Glomerular visceral epithelial cell (primary cell): ENCODE results near the gene ENAM.
A peak's percentile ranks its signal among the peaks of the same experiment; 100 is the strongest.

Experiments
- DNase-seq: peaks from one replicate; pipeline ENCODE4 v3.0.0-alpha.2; 2016; ENCODE audit errors: extremely low spot score

The ENAM gene, protein sequence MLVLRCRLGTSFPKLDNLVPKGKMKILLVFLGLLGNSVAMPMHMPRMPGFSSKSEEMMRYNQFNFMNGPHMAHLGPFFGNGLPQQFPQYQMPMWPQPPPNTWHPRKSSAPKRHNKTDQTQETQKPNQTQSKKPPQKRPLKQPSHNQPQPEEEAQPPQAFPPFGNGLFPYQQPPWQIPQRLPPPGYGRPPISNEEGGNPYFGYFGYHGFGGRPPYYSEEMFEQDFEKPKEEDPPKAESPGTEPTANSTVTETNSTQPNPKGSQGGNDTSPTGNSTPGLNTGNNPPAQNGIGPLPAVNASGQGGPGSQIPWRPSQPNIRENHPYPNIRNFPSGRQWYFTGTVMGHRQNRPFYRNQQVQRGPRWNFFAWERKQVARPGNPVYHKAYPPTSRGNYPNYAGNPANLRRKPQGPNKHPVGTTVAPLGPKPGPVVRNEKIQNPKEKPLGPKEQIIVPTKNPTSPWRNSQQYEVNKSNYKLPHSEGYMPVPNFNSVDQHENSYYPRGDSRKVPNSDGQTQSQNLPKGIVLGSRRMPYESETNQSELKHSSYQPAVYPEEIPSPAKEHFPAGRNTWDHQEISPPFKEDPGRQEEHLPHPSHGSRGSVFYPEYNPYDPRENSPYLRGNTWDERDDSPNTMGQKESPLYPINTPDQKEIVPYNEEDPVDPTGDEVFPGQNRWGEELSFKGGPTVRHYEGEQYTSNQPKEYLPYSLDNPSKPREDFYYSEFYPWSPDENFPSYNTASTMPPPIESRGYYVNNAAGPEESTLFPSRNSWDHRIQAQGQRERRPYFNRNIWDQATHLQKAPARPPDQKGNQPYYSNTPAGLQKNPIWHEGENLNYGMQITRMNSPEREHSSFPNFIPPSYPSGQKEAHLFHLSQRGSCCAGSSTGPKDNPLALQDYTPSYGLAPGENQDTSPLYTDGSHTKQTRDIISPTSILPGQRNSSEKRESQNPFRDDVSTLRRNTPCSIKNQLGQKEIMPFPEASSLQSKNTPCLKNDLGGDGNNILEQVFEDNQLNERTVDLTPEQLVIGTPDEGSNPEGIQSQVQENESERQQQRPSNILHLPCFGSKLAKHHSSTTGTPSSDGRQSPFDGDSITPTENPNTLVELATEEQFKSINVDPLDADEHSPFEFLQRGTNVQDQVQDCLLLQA

DNA sequence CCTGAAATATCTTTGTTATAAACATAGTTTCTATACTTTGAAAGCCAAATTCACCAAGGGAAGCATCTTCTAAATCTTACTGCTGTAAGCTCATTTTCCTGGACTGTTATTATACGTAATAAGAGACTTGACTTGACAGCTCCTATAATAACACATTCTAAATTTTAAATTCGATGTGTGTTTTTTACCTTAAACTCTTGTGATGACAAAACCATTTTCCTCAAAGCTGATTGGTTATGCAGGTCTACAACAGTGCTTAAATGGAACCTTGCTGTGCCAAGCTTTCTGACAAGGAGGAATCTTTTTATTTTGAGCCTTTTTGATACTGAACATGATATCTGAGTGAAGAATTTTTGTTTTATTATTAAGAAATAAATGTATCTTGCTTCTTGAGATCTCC, at the start of gene ENAM:
Gene ENAM, plus strand, starts transcription at position 301 of the 400 bp plus-strand sequence. CDS start 757 bp downstream, outside the sequence.
- no peak for DNase-seq

DNA sequence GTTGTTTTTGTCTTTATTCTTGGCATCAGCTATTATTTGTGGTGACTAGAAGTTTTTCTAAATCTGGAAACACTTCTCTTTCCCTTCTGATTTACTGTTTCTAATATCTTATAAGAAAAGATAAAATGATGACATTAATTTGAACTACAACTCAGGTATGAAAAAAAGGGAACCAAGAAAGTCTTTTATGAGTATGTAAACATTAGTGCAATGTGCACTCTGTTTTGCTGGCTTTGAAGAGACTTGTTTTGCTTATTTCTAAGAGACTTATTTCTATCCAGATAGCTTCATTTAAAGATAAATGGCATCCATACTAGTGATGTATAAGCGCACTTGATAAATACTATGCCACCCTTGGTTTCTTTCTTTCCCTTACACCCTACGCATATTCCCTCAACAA, 46.6 kb upstream of the ENAM start:
- DNase-seq = no peak

DNA sequence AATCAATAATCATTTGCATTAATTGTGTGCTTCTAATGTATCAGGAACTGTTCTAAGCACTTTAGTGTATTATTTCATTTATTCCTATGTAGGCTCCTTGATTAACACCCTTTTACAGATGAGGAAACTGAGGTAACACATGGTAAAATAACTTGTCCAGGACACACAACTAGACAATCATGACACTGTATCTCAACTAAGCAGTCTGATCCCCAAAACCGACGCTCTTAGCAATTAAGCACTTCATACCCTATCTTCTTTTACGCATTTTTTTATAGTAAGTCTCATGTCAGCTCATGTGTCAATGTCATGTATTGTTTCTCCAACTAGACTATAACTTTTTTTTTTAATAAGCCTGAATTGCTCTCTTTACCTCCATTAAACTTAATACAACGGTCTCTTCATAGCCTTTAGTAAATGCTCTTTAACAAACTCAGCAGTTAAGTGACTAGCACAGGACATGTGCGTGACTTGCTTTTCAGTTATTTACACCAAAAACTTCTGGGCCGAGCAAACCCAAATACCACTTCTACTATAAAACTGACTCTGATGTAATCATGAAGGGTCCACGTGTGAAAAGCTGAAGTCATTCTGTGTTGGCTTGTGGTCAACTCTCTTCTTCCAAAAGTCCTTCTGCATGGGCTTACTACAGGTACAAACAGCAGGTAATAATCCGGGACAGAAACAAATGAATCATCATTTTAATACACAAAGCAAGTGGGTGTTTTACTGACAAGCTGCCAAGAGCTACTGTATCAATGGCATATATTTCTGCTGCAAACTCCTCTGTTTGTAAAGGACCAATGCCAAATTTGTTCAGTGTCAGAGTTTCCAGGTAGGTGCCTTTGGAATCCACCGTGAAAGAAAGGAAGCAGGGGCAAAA, 44.4 kb upstream of the ENAM start:
- peak; percentile 24 for DNase-seq

DNA sequence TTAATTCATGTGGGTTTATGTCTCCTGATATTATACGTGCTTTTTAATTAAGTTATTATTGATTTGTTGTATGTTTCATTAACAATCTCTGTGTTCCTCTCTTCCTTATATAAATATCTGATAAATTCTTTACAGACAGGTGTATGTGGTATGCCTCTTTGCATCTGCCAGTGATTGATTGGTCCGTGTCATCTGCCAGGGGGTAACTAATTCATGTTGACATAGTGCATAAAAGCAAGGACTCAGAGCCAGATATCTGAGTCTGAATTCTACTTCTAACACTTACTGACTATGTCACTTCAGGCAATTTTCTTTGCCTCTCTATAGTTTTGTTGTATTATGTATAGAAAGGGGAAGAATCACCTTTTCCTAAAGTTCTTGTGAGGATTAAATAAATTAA, 41.7 kb upstream of the ENAM start:
- no peak for DNase-seq

DNA sequence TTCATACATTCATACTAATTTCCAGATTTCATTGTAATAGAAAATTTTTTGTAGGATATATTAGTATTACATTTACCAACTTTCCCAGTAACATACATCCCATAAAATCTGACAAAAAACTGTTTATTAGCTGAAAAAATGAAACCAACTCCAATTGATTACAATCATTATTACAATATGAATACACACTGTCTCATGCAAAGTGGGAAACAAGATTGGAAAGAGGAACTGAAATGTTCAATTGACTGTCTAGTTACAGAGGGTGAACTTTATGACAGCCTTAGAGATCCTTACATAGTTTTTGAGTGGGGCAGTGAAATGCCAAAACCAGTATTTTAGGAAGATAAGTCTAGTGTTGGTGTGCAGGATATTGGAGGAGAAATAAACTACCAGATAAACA, 38.8 kb upstream of the ENAM start:
- DNase-seq = no peak

DNA sequence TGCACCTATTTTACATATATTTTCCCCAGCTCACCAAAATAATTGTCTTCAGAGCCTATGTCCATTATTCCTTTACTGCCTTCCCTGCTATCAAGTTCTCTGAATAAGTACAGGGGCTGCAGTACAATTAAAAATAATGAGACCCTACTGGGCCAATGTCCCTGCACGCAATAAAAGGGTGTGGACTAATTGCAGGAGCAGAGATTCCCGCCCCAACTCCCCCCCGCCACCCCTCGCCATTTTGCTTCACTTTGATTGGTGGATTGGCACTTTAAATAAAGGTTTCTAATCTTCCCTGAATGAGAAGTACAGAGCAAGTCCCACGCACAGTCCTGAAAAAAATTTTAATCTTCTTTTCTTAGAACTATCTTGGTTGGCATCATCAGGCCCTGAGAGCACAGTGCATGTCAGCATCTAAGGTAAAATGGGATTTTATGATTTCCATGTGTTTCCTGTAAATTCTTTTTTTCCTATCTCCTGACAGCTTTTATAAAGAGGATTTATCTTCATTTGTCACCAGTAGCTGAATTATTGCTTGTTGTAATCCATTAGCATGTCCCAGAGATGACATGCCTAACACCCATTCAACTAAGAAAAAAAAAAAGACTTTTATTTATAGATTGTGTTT, 36.5 kb upstream of the ENAM start, which contains the start of gene AMBN:
Gene AMBN, plus strand, starts transcription at position 302 of the 628 bp plus-strand sequence. Its CDS starts 103 bp downstream, at position 405.
- no peak for DNase-seq

DNA sequence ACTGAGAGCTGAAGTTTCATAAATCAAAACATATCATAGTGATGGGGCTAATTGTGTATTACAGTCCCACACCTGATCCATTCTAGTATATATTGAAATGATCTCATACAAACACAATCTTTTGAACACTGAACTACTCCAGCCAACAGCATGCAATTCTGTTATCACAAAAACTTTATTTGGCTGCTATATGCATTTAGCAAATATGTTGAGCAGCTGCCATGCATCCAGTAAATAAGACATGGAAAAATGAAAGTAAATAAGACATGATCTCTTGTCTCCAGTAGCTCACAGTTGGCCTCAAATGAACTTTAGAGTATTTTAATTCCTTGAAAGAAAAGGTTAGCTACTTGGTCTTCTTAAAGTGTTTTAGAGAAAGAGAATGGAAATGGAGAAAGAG, 34.3 kb upstream of the ENAM start:
- DNase-seq = no peak

DNA sequence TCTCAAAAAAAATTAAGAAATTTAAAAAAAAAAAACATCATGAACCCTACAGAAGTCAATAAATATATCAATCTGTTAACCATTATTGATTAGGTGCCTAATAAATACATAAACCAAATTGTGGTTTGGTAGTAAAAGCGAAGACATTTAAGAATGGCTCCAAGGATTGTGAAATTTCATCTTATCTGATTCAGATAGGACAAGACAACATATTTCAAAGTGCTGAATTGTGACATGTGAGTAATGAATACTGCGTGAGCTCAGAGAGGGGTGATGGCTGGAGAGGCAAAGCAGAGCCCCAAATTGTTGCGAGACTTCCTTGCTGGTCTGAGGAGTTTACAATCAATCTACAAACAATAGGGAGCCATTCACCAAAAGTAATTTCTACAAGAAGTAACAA, 28.2 kb upstream of the ENAM start:
- no peak for DNase-seq

DNA sequence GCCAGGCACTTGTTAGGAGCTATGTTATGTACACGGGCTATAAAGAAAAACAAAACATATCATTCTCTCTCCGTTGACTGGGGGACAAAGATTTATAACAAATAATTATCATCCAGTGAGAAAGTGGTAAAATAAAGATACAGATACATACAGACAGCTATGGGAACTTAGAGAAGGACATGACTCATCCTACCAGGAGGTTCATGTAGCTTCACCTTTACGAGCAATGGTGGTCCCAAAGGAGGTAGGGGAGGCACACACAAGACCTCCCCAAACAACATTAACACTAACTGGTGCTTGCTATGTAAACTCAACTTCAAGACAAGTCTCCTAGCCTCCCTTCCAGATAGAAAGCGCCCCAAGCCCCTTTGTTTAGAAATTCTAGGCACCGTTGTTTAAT, 27.6 kb upstream of the ENAM start:
- DNase-seq = no peak

DNA sequence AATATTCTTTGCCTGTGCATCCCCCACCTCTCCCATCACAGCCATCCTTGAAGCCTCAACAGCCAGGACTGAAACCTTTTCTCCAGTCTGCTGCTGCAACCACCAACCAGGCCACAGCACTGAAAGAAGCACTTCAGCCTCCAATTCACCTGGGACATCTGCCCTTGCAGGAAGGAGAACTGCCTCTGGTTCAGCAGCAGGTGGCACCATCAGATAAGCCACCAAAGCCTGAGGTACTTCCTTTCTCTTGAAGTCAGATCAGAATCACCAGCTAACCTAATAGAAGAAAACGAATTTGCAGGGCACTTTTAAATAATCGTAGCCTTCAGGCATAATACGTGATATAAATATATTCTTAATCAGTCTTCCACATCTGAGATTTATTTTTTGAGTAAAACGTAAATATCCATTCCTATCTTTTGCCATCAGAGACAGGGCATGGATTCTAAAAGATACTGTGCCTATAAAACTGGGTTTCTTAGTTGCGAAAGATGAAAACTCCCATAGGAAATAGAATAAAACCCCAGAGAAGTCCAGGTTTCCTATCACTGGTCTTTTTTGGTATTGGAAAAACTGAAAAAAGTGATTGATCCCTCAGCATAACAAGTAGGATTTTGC, 27.0 kb upstream of the ENAM start:
- DNase-seq = peak; percentile 78

DNA sequence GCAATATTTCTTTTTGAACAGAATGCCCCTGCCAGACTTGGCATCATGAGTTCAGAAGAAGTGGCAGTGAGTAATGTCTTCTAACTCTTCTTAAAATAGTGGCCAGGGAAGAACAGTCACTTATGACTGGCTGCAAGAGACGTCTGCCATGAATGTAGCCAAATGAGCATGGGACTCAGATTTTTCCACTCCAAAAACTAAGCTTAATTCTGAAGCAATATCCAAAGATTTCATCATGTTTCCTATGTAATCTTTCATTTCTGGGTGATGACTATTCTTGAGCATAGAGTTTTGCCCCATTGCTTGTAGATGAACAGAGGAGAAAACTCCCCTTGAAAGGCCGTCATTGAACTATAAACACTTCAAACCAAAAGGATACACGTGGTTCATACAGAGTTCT, 24.7 kb upstream of the ENAM start:
- no peak for DNase-seq

DNA sequence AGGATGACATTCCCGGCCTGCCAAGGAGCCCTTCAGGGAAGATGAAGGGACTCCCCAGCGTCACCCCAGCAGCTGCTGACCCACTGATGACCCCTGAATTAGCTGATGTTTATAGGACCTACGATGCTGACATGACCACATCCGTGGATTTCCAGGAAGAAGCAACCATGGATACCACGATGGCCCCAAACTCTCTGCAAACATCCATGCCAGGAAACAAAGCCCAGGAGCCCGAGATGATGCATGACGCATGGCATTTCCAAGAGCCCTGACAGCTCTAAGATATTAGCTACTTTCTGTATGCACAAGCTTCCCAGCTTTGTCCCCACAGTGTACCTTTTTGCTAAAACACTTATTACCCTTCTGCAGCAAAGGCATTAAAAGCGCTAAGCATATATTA, 22.1 kb upstream of the ENAM start:
- no peak for DNase-seq

DNA sequence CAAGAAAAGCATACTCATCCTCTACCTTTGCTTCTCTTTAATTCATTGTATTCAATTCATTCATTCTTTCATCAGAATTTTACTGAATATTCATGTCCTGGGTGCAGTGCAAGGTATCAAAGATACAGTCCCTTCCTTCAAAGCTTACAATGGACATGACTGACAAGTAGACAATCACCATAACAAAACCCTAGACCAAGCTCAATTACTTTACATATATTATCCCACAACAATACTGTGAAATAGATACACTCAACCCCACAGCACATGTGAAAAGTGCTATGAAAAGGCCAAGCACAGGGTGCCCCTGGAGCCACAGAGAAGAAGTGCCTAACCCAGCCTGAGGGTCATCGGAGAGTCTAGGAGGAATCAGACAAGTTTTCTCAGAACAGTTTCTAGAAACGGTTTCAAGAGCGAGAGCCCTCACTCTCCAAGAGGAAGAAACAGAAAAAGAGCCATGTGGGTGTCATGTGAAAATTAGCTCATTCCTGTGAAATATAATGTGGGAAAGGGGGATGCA, 21.1 kb upstream of the ENAM start:
- no peak for DNase-seq

DNA sequence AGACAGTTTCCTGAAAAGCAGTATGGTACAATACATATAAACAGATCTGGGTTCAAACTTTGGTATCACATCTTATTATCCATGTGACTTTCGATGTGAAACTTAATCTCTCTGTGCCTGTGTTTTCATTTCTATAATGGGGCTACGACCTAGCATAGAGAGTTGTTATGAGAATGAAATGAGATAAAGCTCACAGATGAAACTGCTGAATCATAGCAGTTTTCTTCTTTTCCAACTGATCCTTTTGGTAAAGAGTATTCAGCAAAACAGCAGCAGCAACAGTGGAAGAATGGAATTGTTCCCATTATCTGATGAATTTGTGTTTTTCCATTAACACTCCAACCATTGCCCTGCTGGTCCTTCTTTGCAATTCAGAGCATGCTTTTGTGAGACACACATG, 20.2 kb upstream of the ENAM start:
- DNase-seq = no peak

DNA sequence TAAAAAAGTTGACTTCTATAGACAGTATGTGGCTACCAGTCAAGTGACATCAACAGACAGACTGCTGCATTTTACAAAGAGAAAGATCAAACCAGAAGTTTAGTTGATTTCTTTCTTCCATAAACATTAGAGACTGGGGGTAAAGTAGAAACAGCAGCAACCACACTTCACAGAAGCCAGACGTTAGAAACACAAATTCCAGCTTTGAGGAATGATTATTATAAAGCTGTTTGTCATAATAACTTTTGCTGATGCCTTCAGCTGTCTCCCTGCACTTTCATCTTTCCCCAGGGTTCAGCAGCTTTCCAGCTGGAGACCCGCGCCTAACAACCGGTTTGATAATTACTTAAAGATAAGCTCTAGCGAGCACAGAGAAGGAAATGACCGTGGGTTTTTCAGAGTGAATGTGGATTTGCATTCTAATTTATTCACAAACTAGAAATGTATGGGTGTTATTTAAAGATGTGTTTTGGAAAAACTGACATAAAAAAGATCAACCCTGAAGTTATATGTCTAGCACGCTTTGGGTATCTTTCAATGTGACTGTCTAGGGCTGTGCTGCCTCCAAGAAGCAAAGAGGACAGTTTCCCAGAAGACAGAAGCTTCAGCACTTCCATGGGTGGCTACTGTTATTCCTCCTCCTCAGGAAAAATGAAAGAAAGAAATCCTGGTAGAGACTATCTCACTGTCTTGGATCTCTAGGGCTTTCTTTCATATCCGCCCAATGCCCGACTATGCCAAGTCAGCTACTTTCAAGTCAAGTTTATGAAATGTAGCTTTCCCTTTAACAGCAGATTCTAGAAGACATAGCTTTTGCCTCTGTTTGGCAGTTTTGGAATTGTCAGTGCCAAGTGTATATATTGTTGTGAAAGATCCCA, 15.0 kb upstream of the ENAM start:
- DNase-seq = peak; percentile 25

DNA sequence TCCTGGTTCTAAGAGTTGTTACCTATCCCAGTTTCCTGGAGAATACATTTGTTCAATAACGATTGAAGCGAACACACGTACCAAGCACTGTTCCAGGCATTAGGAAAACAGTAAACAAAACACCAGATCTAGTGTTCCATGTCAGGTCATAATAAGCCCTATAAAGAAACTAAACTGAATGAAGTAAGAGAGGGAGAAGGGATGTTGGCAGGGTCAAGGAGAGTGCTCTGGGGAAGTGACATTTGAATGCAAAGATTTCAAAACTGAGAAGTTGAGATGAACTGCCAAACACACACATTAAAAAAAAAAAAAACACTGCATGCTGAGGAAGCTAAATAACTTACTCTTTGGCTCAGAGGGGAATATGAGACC, 14.4 kb upstream of the ENAM start:
- DNase-seq = no peak

DNA sequence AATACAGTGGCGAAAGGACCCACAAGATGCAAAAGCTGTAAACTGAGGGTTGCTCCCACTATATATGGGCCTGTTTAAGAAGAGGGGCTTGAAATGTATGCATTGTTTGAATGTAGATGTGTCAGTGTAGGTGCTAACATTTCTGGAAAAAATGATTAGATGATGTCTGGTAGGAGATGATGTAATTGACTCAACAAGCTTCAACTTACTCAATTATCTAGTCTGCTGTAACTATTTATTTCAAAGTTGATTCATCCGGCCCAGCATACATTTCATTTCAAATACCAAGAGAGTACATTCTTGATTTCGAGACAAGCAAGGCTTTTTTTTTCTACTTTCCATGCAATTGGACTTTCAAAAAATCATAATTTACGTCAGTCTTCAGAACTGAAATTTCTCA, 9.3 kb upstream of the ENAM start:
- no peak for DNase-seq

DNA sequence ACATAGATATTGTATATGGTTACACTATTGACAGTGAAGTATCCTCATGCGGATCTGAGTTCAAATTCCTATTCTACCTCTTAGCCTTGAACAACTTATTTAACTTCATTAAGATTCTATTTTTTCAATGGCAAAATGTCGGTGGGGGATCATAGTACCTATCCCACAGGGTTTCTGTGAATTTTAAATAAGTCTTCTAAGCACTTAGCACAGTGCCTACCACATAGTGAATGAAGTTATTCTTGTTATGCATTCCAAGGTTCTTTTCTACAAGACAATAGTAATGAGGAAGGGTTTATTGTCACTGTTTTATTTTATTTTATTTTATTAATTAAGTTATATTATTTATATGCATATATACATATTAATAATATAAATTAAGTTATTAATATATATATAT, 8.8 kb upstream of the ENAM start:
- DNase-seq = no peak

DNA sequence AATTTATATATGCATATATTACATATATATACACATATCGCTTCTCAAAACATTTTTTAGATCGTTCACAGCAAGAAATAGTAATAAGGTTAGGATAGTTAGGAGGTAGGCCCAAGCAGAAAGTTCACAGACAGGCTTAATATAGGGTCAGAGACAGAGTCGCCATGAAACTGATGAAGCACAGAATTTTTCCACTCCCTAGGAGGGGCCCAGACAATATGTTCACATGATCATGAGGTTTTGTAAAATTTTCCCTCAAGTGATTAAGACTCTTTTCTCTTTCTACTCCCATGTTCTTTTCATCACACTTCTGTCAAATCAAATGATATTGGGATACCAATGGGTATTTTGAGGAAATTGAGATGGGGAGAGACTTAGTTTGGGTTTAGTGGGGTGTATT, 5.2 kb upstream of the ENAM start:
- no peak for DNase-seq
